Activated CD8-positive, alpha-beta memory T cell treated with anti-CD3 and anti-CD28 coated beads, Interleukin-2, amount 50 U/mL, for 48 hours (primary cell): ENCODE measurements around the gene STX11.
"Not testable (repeated sequence)": the region's sequence is repeated elsewhere in the genome, so short reads cannot be mapped to it uniquely, and the experiment has no call there.

Experiments used
- DNase-seq: peaks from one replicate; pipeline ENCODE4 v3.0.0-alpha.2; 2020

Gene STX11

GRCh38 chr6:144177726-144178125 is 27.4 kb downstream of the STX11 start:
- DNase-seq, result no peak

GRCh38 chr6:144178323-144178722 is 28.0 kb downstream of the STX11 start:
- no peak for DNase-seq

GRCh38 chr6:144179237-144179636 is 28.9 kb downstream of the STX11 start:
- DNase-seq, result no peak

GRCh38 chr6:144179828-144180227 is 29.5 kb downstream of the STX11 start:
- DNase-seq, result no peak

GRCh38 chr6:144180354-144180753 is 30.0 kb downstream of the STX11 start:
- DNase-seq, result not testable (repeated sequence)

- no peak for DNase-seq
Observed at GRCh38 chr6:144181639-144182038, 31.3 kb downstream of the STX11 start.

- not testable (repeated sequence) for DNase-seq
Observed at GRCh38 chr6:144184186-144184585, 33.9 kb downstream of the STX11 start.

GRCh38 chr6:144185133-144185836 is 35.0 kb downstream of the STX11 start:
- DNase-seq, result no peak

GRCh38 chr6:144186817-144187625 is 36.7 kb downstream of the STX11 start:
- no peak for DNase-seq

GRCh38 chr6:144189351-144189750 is 39.0 kb downstream of the STX11 start:
- no peak for DNase-seq

GRCh38 chr6:144190080-144190479 is 39.8 kb downstream of the STX11 start:
- DNase-seq, result no peak

GRCh38 chr6:144190593-144190992 is 40.3 kb downstream of the STX11 start:
- DNase-seq, result no peak

GRCh38 chr6:144193181-144193580 is 42.9 kb downstream of the STX11 start:
- DNase-seq, result no peak

- no peak for DNase-seq
Observed at GRCh38 chr6:144194293-144194810, 44.0 kb downstream of the STX11 start.

- DNase-seq, result no peak
Observed at GRCh38 chr6:144195671-144196270, 45.5 kb downstream of the STX11 start.

GRCh38 chr6:144197919-144198318 is 47.6 kb downstream of the STX11 start:
- no peak for DNase-seq

- no peak for DNase-seq
Observed at GRCh38 chr6:144202879-144203468, 52.7 kb downstream of the STX11 start.

- no peak for DNase-seq
Observed at GRCh38 chr6:144211160-144211559, 60.8 kb downstream of the STX11 start.

- DNase-seq, result no peak
Observed at GRCh38 chr6:144213315-144213714, 63.0 kb downstream of the STX11 start.

- DNase-seq, result no peak
Observed at GRCh38 chr6:144214029-144214428, 63.7 kb downstream of the STX11 start.

- DNase-seq, result no peak
Observed at GRCh38 chr6:144214622-144215401, 64.5 kb downstream of the STX11 start.

GRCh38 chr6:144215402-144215931 is 65.2 kb downstream of the STX11 start:
- peak; percentile 65 for DNase-seq
